Loucy (cell line): ENCODE data around the gene PTPRK.

Experiments
- CTCF ChIP-seq: fragments of 200-600 bp; sonication (generic); conservative IDR thresholded peaks from 2 replicates; pipeline ENCODE4 v1.5.1; 2014; ENCODE audit warnings: mild to moderate bottlenecking, antibody characterized with exemption, low read length
- EZH2phosphoT487 ChIP-seq: fragments of 200-600 bp; IDR thresholded peaks from 2 replicates; pipeline ENCODE4 v1.6.1; 2018; ENCODE audit warnings: antibody characterized with exemption, mild to moderate bottlenecking, moderate library complexity, borderline replicate concordance

- no peak for TF ChIP-seq CTCF
- no peak for TF ChIP-seq EZH2phosphoT487
These were observed 450.0 kb downstream of the PTPRK start for GRCh38 chr6:128070406-128070805.
